HFFc6 (cell line): ENCODE data around the gene CCDC192. TPM values are rescaled to one million over a fixed set of nuclear protein-coding genes. Genes with fewer than 3 reads are reported as not detected.
"Not testable (repeated sequence)": the region's sequence is repeated elsewhere in the genome, so short reads cannot be mapped to it uniquely, and the experiment has no call there.

Experiments
- DNase-seq: peaks from one replicate; pipeline ENCODE4 v3.0.0-alpha.2; 2018
- H3K27ac Mint-ChIP-seq: 2 replicates; pipeline ENCODE4 v1.8.0; 2020; ENCODE audit warnings: mild to moderate bottlenecking, mixed read lengths
- H3K27me3 Mint-ChIP-seq: 2 replicates; pipeline ENCODE4 v1.8.0; 2021; ENCODE audit warnings: mild to moderate bottlenecking, moderate library complexity, mixed read lengths; ENCODE audit not compliant: insufficient read depth
- H3K36me3 Mint-ChIP-seq: 2 replicates; pipeline ENCODE4 v1.8.0; 2021; ENCODE audit warnings: low read depth, mixed read lengths
- H3K4me1 Mint-ChIP-seq: 2 replicates; pipeline ENCODE4 v1.8.0; 2020; ENCODE audit warnings: low read depth, mixed read lengths
- H3K4me3 Mint-ChIP-seq: 2 replicates; pipeline ENCODE4 v1.8.0; 2020; ENCODE audit warnings: mild to moderate bottlenecking, moderate library complexity, mixed read lengths
- H3K9me3 Mint-ChIP-seq: 2 replicates; pipeline ENCODE4 v1.8.0; 2020; ENCODE audit warnings: mild to moderate bottlenecking, mixed read lengths
- total RNA-seq, 6 experiments: library from RNA; stranded (reverse); fragmentation: NEBNext Ultra II Directional; extraction: Animal tissue kit (Norgen Biotek cat#: 25700); gene quantifications; 2 replicates in 1 of 6; 3 replicates in 5 of 6; pipeline ENCODE4 v1.2.3, GENCODE V29; 2021
- TF ChIP-seq, protein P1 (sequence below): fragments of 200-600 bp; sonication (generic); IDR thresholded peaks from 2 replicates; pipeline ENCODE4 v1.5.0; 2021; ENCODE audit warnings: antibody characterized with exemption, mild to moderate bottlenecking

CCDC192 gene
- total RNA-seq, 6 experiments from 2014 or later, result not detected

DNA sequence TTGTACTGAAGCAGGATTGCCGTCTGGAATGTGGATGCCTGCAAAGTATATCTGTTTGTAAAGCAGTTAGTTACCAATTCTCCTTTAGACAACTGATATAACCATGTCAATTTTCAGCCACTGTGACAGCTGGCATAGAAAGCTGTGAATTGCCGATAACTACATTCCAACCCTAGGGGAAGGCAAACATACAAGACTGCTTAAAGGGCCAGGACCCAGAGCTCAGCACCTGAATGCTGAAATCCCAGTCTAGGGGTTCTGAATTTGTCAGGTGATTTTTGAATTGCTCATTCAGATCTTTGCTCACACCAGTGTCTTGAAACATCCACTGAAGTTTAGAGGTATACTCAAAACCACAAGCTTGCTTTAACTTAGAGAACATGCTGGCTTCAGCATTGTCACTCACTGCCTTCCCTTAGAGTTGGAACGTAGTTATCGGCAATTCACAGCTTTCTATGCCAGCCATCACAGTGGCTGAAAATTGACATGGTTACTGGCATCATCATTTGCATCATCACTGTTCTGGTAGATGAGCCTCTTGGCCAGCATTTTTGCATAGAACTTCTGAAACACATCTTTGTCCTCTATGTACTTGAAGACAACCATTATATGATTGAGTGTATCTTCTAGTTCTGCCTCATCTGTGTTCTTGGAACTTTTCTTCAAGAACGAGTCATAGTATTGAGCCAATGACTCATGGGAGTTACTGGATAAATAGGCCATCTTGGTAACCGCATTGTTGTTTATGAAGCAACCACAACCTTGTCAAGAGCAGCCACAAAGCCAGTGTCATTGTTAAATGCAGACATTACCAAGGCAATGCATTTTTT, 82.1 kb downstream of the CCDC192 start:
- DNase-seq, result peak; percentile 87
- Mint-ChIP-seq H3K27me3 (peaks cover 25% of the 10 kb centered on the region), H3K27ac (no peak overlapping the region), H3K36me3 (peaks cover 6% of the 10 kb centered on the region), H3K9me3 (peaks cover 8% of the 10 kb centered on the region), H3K4me1 (peaks cover 16% of the 10 kb centered on the region), H3K4me3 (no peak overlapping the region)
- TF ChIP-seq, protein P1, sequence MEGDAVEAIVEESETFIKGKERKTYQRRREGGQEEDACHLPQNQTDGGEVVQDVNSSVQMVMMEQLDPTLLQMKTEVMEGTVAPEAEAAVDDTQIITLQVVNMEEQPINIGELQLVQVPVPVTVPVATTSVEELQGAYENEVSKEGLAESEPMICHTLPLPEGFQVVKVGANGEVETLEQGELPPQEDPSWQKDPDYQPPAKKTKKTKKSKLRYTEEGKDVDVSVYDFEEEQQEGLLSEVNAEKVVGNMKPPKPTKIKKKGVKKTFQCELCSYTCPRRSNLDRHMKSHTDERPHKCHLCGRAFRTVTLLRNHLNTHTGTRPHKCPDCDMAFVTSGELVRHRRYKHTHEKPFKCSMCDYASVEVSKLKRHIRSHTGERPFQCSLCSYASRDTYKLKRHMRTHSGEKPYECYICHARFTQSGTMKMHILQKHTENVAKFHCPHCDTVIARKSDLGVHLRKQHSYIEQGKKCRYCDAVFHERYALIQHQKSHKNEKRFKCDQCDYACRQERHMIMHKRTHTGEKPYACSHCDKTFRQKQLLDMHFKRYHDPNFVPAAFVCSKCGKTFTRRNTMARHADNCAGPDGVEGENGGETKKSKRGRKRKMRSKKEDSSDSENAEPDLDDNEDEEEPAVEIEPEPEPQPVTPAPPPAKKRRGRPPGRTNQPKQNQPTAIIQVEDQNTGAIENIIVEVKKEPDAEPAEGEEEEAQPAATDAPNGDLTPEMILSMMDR, result no peak

DNA sequence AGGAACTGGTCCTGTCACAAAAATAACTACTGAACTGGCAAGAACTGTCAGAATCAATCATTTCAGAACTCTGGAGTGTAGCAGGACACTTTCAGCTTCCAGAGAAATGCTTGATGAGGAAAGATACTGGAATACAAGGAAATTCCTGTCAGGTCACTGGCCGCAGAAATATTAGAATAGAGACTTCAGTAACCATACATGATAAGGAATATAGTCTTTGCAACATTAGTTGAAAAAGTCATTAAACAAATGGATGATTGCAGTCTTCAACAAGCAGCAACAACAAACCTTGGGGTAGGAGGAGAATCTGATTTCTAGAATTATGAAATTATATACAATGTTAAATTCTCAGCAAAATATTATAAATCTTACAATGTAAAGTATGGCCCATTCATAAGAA, 88.2 kb downstream of the CCDC192 start:
- Mint-ChIP-seq H3K4me3 (no peak overlapping the region), H3K4me1 (peaks cover 3% of the 10 kb centered on the region)

DNA sequence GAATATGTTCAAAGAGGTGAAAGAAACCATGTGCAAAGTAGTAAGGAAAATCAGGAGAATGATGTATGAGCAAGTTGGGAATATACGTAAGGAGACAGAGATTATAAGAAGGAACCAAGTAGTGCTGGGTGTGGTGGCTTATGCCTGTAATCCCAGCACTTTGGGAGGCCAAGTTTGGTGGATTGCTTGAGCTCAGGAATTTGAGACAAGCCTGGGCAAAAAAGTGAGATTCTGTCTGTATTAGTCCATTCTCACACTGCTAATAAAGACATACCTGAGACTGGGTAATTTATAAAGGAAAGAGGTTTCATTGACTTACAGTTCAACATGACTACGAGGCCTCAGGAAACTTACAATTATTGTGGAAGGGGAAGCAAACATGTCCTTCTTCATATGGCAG, 88.7 kb downstream of the CCDC192 start:
- DNase-seq, H3K4me3 Mint-ChIP-seq, H3K27ac Mint-ChIP-seq, H3K27me3 Mint-ChIP-seq, H3K4me1 Mint-ChIP-seq: not testable (repeated sequence)
- H3K36me3 Mint-ChIP-seq, result peaks cover 20% of the 10 kb centered on the region
- H3K9me3 Mint-ChIP-seq, result peaks cover 28% of the 10 kb centered on the region

More for the DNA sequence above, 88.2 kb downstream of the CCDC192 start:
- Mint-ChIP-seq H3K27ac (no peak overlapping the region), H3K9me3 (peaks cover 28% of the 10 kb centered on the region), H3K27me3 (peaks cover 4% of the 10 kb centered on the region), H3K36me3 (peaks cover 20% of the 10 kb centered on the region)
- no peak for DNase-seq
- TF ChIP-seq, protein P1, result no peak

DNA sequence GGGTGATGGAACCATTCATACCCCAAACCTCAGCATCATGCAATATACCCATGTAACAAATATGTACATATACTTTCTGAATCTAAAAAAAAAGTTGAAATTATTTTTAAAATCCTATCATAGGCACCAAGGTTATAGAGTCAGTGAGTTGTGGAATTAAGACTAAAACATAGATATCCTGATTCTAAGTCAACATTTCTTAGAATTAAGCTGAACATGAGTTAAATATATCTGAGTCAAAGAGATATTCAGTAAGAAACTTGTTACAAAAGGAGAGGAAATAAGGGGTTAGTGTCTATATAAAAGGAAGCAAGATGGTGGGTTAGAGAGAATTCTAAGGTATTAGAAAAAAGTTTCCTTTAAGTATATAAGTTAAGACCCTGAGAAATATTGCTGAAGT, 89.9 kb downstream of the CCDC192 start:
- peaks cover 28% of the 10 kb centered on the region for H3K9me3 Mint-ChIP-seq
- DNase-seq, result no peak
- no peak overlapping the region for H3K27ac Mint-ChIP-seq
- no peak overlapping the region for H3K4me3 Mint-ChIP-seq
- TF ChIP-seq, protein P1, result no peak
- H3K27me3 Mint-ChIP-seq, result no peaks in the 10 kb centered on the region; the same call in none of the 2 replicates
- no peaks in the 10 kb centered on the region for H3K4me1 Mint-ChIP-seq
- peaks cover 20% of the 10 kb centered on the region for H3K36me3 Mint-ChIP-seq

DNA sequence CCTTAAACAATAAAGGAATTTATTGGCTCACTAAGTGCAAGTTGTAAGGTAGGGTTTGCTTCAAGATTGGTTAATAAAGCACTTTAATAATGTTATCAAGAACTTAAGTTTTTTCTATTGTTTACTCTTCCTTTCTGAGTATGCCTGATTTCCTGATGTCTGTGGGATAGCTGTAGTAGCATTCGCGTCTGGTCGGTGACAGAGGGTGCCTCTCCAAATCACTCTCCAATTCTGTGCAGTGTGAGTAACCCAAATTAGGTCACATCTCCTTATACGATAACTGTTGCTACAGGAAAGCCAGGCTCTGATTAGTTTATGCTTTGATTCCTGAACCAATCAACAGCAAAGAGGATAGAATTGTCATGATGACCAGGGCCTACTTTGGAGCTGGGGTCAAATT, 90.7 kb downstream of the CCDC192 start:
- TF ChIP-seq, protein P1, result no peak
- Mint-ChIP-seq H3K4me3 (no peak overlapping the region), H3K9me3 (peaks cover 28% of the 10 kb centered on the region), H3K4me1 (no peaks in the 10 kb centered on the region), H3K36me3 (peaks cover 20% of the 10 kb centered on the region), H3K27ac (no peak overlapping the region), H3K27me3 (no peaks in the 10 kb centered on the region)
- DNase-seq, result no peak

DNA sequence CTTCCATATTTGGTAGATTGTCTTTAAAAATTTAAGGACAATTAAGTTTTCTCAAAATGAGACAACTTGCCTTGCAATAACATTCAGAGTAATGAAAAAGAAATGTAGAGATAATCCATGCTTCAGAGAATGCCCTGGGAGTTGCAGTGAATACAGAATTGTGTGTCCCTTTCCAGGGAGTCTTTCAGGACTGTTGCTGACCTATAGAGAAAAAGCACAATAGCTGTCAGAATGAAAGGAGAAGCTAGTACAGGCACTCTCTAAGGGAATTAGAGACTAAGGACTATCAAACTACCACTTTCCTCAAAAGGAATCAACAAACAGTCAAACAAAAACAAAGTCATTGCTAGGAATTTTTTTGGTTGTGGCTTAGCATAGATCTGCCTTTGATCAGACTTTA, 93.0 kb downstream of the CCDC192 start:
- H3K27ac Mint-ChIP-seq, result no peak overlapping the region
- DNase-seq, result no peak
- TF ChIP-seq, protein P1, result no peak
- H3K27me3 Mint-ChIP-seq, result no peaks in the 10 kb centered on the region
- peaks cover 11% of the 10 kb centered on the region for H3K9me3 Mint-ChIP-seq
- H3K36me3 Mint-ChIP-seq, result peaks cover 9% of the 10 kb centered on the region
- no peak overlapping the region for H3K4me3 Mint-ChIP-seq
- no peaks in the 10 kb centered on the region for H3K4me1 Mint-ChIP-seq
